NCI-H1105 (cell line): Measurements from ENCODE around the gene A1BG.

ENCODE experiments used
- DNase-seq: peaks from one replicate; lab custom pipeline; 2025; lab: John Stamatoyannopoulos, UW

Gene A1BG

GRCh38 chr19:58300620-58301019, 52.7 kb downstream of the A1BG start:
- no peak for DNase-seq

GRCh38 chr19:58296104-58296503, 57.2 kb downstream of the A1BG start:
- no peak for DNase-seq
